WTC11 (cell line): Measurements from ENCODE around the gene TELO2. TPM values are rescaled to one million over a fixed set of nuclear protein-coding genes. Genes with fewer than 3 reads are reported as not detected.
A peak's percentile ranks its signal among the peaks of the same experiment; 100 is the strongest.

Source experiments
- ATAC-seq: fragments of 200-7000 bp; cut with Tn5 transposase; 2 replicates; pipeline ENCODE4 v1.10.0; 2021; ENCODE audit warnings: mild to moderate bottlenecking, moderate library complexity
- CTCF ChIA-PET: fragments of 300-600 bp; sonication (Branson Sonifier 250); formaldehyde crosslinking; loops from one replicate; lab custom pipeline; 2021; ENCODE audit warnings: antibody characterized with exemption; lab: Charles Lee
- POLR2A ChIA-PET: fragments of 350-600 bp; sonication (Branson Sonifier 250); formaldehyde crosslinking; loops from one replicate; lab custom pipeline; 2021; ENCODE audit warnings: antibody characterized with exemption; lab: Charles Lee
- DNase-seq: peaks from one replicate; pipeline ENCODE4 v3.0.0; 2021; ENCODE audit warnings: low spot score
- H3K27ac Mint-ChIP-seq: 2 replicates; pipeline ENCODE4 v1.8.0; 2021; ENCODE audit warnings: mixed read lengths
- H3K27me3 Mint-ChIP-seq: 2 replicates; pipeline ENCODE4 v1.8.0; 2021; ENCODE audit warnings: low read depth, mild to moderate bottlenecking, moderate library complexity, mixed read lengths
- H3K36me3 Mint-ChIP-seq: 2 replicates; pipeline ENCODE4 v1.8.0; 2021; ENCODE audit warnings: mixed read lengths
- H3K4me1 Mint-ChIP-seq: 2 replicates; pipeline ENCODE4 v1.8.0; 2022; ENCODE audit warnings: mixed read lengths
- H3K4me3 Mint-ChIP-seq: 2 replicates; pipeline ENCODE4 v1.8.0; 2021; ENCODE audit warnings: mild to moderate bottlenecking, moderate library complexity, mixed read lengths
- H3K9me3 Mint-ChIP-seq: 2 replicates; pipeline ENCODE4 v1.8.0; 2021; ENCODE audit warnings: mixed read lengths
- AFF4 ChIP-seq: sonication (generic); formaldehyde crosslinking; IDR thresholded peaks from 2 replicates; pipeline ENCODE4 v1.8.1; 2023; ENCODE audit warnings: mild to moderate bottlenecking, missing genetic modification reagents, borderline replicate concordance
- AR ChIP-seq: fragments of 250-450 bp; sonication (Bioruptor Pico); IDR thresholded peaks from 2 replicates; pipeline ENCODE4 v1.9.0; 2021; ENCODE audit warnings: mild to moderate bottlenecking
- ATF1 ChIP-seq: sonication (generic); formaldehyde crosslinking; IDR thresholded peaks from 2 replicates; pipeline ENCODE4 v1.8.1; 2023; ENCODE audit warnings: mild to moderate bottlenecking, moderate library complexity, missing genetic modification reagents
- CREM ChIP-seq: sonication (generic); formaldehyde crosslinking; IDR thresholded peaks from 2 replicates; pipeline ENCODE4 v1.8.1; 2022; ENCODE audit warnings: mild to moderate bottlenecking, missing genetic modification reagents, moderate library complexity
- ETV6 ChIP-seq: sonication (generic); formaldehyde crosslinking; IDR thresholded peaks from 2 replicates; pipeline ENCODE4 v1.8.1; 2022; ENCODE audit warnings: mild to moderate bottlenecking, missing genetic modification reagents
- FOXJ3 ChIP-seq: sonication (generic); formaldehyde crosslinking; IDR thresholded peaks from 2 replicates; pipeline ENCODE4 v1.9.0; 2021; ENCODE audit warnings: missing genetic modification reagents, mild to moderate bottlenecking, borderline replicate concordance
- GABPB1 ChIP-seq: sonication (generic); formaldehyde crosslinking; IDR thresholded peaks from 2 replicates; pipeline ENCODE4 v1.8.1; 2023; ENCODE audit warnings: mild to moderate bottlenecking, missing genetic modification reagents
- IRF2 ChIP-seq: sonication (generic); formaldehyde crosslinking; IDR thresholded peaks from 2 replicates; pipeline ENCODE4 v1.8.0; 2022; ENCODE audit warnings: low read depth, missing genetic modification reagents, borderline replicate concordance
- NR1H2 ChIP-seq: sonication (generic); formaldehyde crosslinking; IDR thresholded peaks from 2 replicates; pipeline ENCODE4 v1.9.0; 2021; ENCODE audit warnings: mild to moderate bottlenecking, moderate library complexity, missing genetic modification reagents
- OVOL2 ChIP-seq: fragments of 250-450 bp; sonication (Bioruptor Pico); IDR thresholded peaks from 2 replicates; pipeline ENCODE4 v1.9.0; 2021; ENCODE audit warnings: mild to moderate bottlenecking, borderline replicate concordance
- PRDM15 ChIP-seq: sonication (generic); formaldehyde crosslinking; IDR thresholded peaks from 2 replicates; pipeline ENCODE4 v1.8.0; 2022; ENCODE audit warnings: missing genetic modification reagents
- SMAD4 ChIP-seq: sonication (generic); formaldehyde crosslinking; IDR thresholded peaks from 2 replicates; pipeline ENCODE4 v1.8.0; 2022; ENCODE audit warnings: mild to moderate bottlenecking, missing genetic modification reagents
- SP1 ChIP-seq: sonication (generic); formaldehyde crosslinking; conservative IDR thresholded peaks from 2 replicates; pipeline ENCODE4 v1.8.1; 2022; ENCODE audit warnings: missing genetic modification reagents
- TCF7 ChIP-seq: sonication (generic); formaldehyde crosslinking; IDR thresholded peaks from 2 replicates; pipeline ENCODE4 v1.8.0; 2022; ENCODE audit warnings: mild to moderate bottlenecking, low read depth, missing genetic modification reagents, moderate library complexity
- TEAD4 ChIP-seq: sonication (generic); formaldehyde crosslinking; IDR thresholded peaks from 2 replicates; pipeline ENCODE4 v1.8.0; 2022; ENCODE audit warnings: mild to moderate bottlenecking, missing genetic modification reagents
- USF1 ChIP-seq: sonication (generic); formaldehyde crosslinking; IDR thresholded peaks from 2 replicates; pipeline ENCODE4 v1.8.0; 2022; ENCODE audit warnings: mild to moderate bottlenecking, missing genetic modification reagents
- ZBTB43 ChIP-seq: sonication (generic); formaldehyde crosslinking; IDR thresholded peaks from 2 replicates; pipeline ENCODE4 v1.8.1; 2023; ENCODE audit warnings: mild to moderate bottlenecking, missing genetic modification reagents
- ZNF219 ChIP-seq: sonication (generic); formaldehyde crosslinking; IDR thresholded peaks from 2 replicates; pipeline ENCODE4 v1.8.0; 2023; ENCODE audit warnings: missing genetic modification reagents, mild to moderate bottlenecking, borderline replicate concordance
- ZNF232 ChIP-seq: sonication (generic); formaldehyde crosslinking; IDR thresholded peaks from 2 replicates; pipeline ENCODE4 v1.8.0; 2022; ENCODE audit warnings: mild to moderate bottlenecking, missing genetic modification reagents
- ZNF317 ChIP-seq: sonication (generic); formaldehyde crosslinking; IDR thresholded peaks from 2 replicates; pipeline ENCODE4 v1.8.1; 2023; ENCODE audit warnings: low read depth, mild to moderate bottlenecking, moderate library complexity, missing genetic modification reagents, borderline replicate concordance
- total RNA-seq: library from RNA; stranded (reverse); gene quantifications from 3 replicates; pipeline ENCODE4 v1.2.3, GENCODE V29; 2021

TELO2 gene
- total RNA-seq, 1 experiment from 2014 or later, result 86.7 TPM

GRCh38 chr16:1542166-1542500 lies 49.0 kb downstream of the TELO2 start (continued):
- no peak for TF ChIP-seq FOXJ3
- TF ChIP-seq IRF2, result no peak
- TF ChIP-seq ATF1 (CRISPR knock-in tag), result no peak
- no peak for TF ChIP-seq ZBTB43
- no peak for TF ChIP-seq ETV6 (CRISPR knock-in tag)
- TF ChIP-seq ZNF219 (CRISPR knock-in tag), result no peak
- no peak for TF ChIP-seq NR1H2 (CRISPR knock-in tag)
- TF ChIP-seq TEAD4, result no peak
- no peak for TF ChIP-seq TCF7 (CRISPR knock-in tag)
- TF ChIP-seq OVOL2 (CRISPR knock-in tag), result no peak

GRCh38 chr16:1542533-1542932 lies 49.4 kb downstream of the TELO2 start:
- Mint-ChIP-seq H3K36me3 (no peaks in the 10 kb centered on the region), H3K4me1 (peaks cover 3% of the 10 kb centered on the region; the same call in 1 of the 2 replicates), H3K4me3 (no peak overlapping the region), H3K9me3 (no peaks in the 10 kb centered on the region), H3K27me3 (no peaks in the 10 kb centered on the region), H3K27ac (peak overlapping the region; percentile 53; the same call in 1 of the 2 replicates)
- ATAC-seq (no peak), DNase-seq (no peak)
- ChIA-PET POLR2A (no interaction called here), CTCF (no interaction called here)
- no peak for TF ChIP-seq PRDM15 (CRISPR knock-in tag)
- TF ChIP-seq CREM (CRISPR knock-in tag), result no peak
- TF ChIP-seq ZNF317 (CRISPR knock-in tag), result no peak
- no peak for TF ChIP-seq SMAD4 (CRISPR knock-in tag)
- no peak for TF ChIP-seq OVOL2 (CRISPR knock-in tag)
- no peak for TF ChIP-seq GABPB1 (CRISPR knock-in tag)
- TF ChIP-seq, all 79 proteins: peak for 0

- H3K9me3 Mint-ChIP-seq, result no peaks in the 10 kb centered on the region
- H3K27ac Mint-ChIP-seq, result peak overlapping the region; percentile 54
- peak; percentile 41 for DNase-seq
- peak; percentile 76 for ATAC-seq
- ChIA-PET CTCF (interaction anchor here (1.1 kb wide), 1 partner anchor 43 kb away, joined by 3 read pairs; no protein-coding TSS in a partner anchor), POLR2A (interaction anchor here (0.6 kb wide), 1 partner anchor 1154 kb away, joined by 4 read pairs; no protein-coding TSS in a partner anchor)
- peaks cover 3% of the 10 kb centered on the region; the same call in 1 of the 2 replicates for H3K4me1 Mint-ChIP-seq
- no peak overlapping the region for H3K4me3 Mint-ChIP-seq
- H3K27me3 Mint-ChIP-seq, result no peaks in the 10 kb centered on the region
- no peaks in the 10 kb centered on the region for H3K36me3 Mint-ChIP-seq
- no peak for TF ChIP-seq USF1 (CRISPR knock-in tag)
- TF ChIP-seq SP1, result no peak
- TF ChIP-seq GABPB1 (CRISPR knock-in tag), result no peak
- TF ChIP-seq ZNF232, result no peak
- no peak for TF ChIP-seq AFF4 (CRISPR knock-in tag)
- no peak for TF ChIP-seq ATF1 (CRISPR knock-in tag)
- TF ChIP-seq AR (CRISPR knock-in tag), result no peak
Measured at GRCh38 chr16:1543085-1543896, 50.1 kb downstream of the TELO2 start.
